Activated CD8-positive, alpha-beta T cell treated with anti-CD3 and anti-CD28 coated beads for 36 hours (primary cell): ENCODE measurements around the gene NAGS. TPM values are rescaled to one million over a fixed set of nuclear protein-coding genes. Genes with fewer than 3 reads are reported as not detected.
"Not testable (repeated sequence)": the region's sequence is repeated elsewhere in the genome, so short reads cannot be mapped to it uniquely, and the experiment has no call there.

Experiments used
- ATAC-seq: fragments of 200-7000 bp; cut with Tn5 transposase; one replicate; pipeline ENCODE4 v1.10.0; 2021; ENCODE audit warnings: mild to moderate bottlenecking, moderate library complexity
- CTCF ChIA-PET: fragments of 350-600 bp; sonication (Branson Sonifier 250); formaldehyde crosslinking; loops from one replicate; lab custom pipeline; 2021; ENCODE audit warnings: antibody characterized with exemption; lab: Charles Lee
- POLR2A ChIA-PET: fragments of 350-600 bp; sonication (Branson Sonifier 250); formaldehyde crosslinking; loops from one replicate; lab custom pipeline; 2021; ENCODE audit warnings: antibody characterized with exemption; lab: Charles Lee
- DNase-seq: peaks from one replicate; pipeline ENCODE4 v3.0.0-alpha.2; 2020
- H3K27ac Mint-ChIP-seq: one replicate; pipeline ENCODE4 v1.8.0; 2021; ENCODE audit warnings: mild to moderate bottlenecking, mixed read lengths
- H3K27me3 Mint-ChIP-seq: one replicate; pipeline ENCODE4 v1.8.0; 2021; ENCODE audit warnings: mixed read lengths
- H3K36me3 Mint-ChIP-seq: one replicate; pipeline ENCODE4 v1.8.0; 2021; ENCODE audit warnings: low read depth, mixed read lengths
- H3K4me1 Mint-ChIP-seq: one replicate; pipeline ENCODE4 v1.8.0; 2021; ENCODE audit warnings: low read depth, mixed read lengths
- H3K4me3 Mint-ChIP-seq: one replicate; pipeline ENCODE4 v1.8.0; 2021; ENCODE audit warnings: mild to moderate bottlenecking, moderate library complexity, mixed read lengths
- H3K9me3 Mint-ChIP-seq: one replicate; pipeline ENCODE4 v1.8.0; 2021; ENCODE audit warnings: mixed read lengths
- CTCF ChIP-seq: fragments of 200-600 bp; IDR thresholded peaks from one replicate; pipeline ENCODE4 v1.8.0; 2022; ENCODE audit warnings: antibody characterized with exemption, mild to moderate bottlenecking
- intact Hi-C: fragments of 100-400 bp; cut with micrococcal nuclease; formaldehyde crosslinking; loops from one replicate; pipeline ENCODE4 v1.10.0; 2022
- total RNA-seq, 2 experiments: library from RNA; stranded (reverse); gene quantifications; one replicate each; pipeline ENCODE4 v1.2.3, GENCODE V29; 2021

NAGS gene
- total RNA-seq, 2 experiments from 2014 or later, result 1.7 to 2.4 TPM

GRCh38 chr17:44039829-44040635, 35.6 kb downstream of the NAGS start:
- ATAC-seq (no peak), DNase-seq (no peak)
- H3K36me3 Mint-ChIP-seq, result peaks cover 34% of the 10 kb centered on the region
- ChIA-PET POLR2A (no interaction called here), CTCF (interaction anchor here (0.7 to 3.1 kb wide), 7 partner anchors 10 to 194 kb away, joined by 3 to 16 read pairs (median 4); partner anchors contain the start of gene CD300LG)
- H3K4me1 Mint-ChIP-seq, result peaks cover 17% of the 10 kb centered on the region
- H3K27ac Mint-ChIP-seq, result peak overlapping the region; percentile 17
- no peak for TF ChIP-seq CTCF
- H3K9me3 Mint-ChIP-seq, result no peaks in the 10 kb centered on the region
- H3K4me3 Mint-ChIP-seq, result no peak overlapping the region
- intact Hi-C loops, result no loop called here
- H3K27me3 Mint-ChIP-seq, result no peaks in the 10 kb centered on the region

DNA sequence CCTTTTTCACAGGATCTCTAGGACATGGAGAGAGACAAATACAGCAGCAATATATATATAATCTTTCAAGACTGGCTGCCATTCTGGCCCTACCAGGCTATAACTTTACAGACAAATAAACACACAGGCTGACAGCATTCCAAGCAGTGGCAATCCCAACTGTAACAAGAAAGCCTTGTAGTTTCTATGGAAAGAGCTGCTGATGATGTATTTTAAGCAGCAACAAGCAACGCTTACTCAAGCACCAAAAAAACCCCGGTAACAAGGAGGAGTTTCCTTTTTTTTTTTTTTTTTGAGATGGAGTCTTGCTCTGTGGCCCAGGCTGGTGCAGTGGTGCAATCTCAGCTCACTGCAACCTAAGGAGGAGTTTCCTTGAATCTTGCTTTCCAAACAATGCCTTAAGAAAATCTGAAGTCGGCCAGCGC, 38.9 kb downstream of the NAGS start:
- no peak for ATAC-seq
- Mint-ChIP-seq H3K27ac (no peak overlapping the region), H3K4me3 (no peak overlapping the region), H3K9me3 (no peaks in the 10 kb centered on the region), H3K27me3 (no peaks in the 10 kb centered on the region), H3K36me3 (peaks cover 33% of the 10 kb centered on the region), H3K4me1 (peaks cover 17% of the 10 kb centered on the region)
- TF ChIP-seq CTCF, result no peak
- no peak for DNase-seq
- intact Hi-C loops, result no loop called here
- POLR2A ChIA-PET, result interaction anchor here (0.7 to 2.0 kb wide), 7 partner anchors 11 to 41 kb away, joined by 3 to 8 read pairs (median 3); no protein-coding TSS in a partner anchor
- CTCF ChIA-PET, result interaction anchor here (0.6 to 2.8 kb wide), 8 partner anchors 23 to 467 kb away, joined by 3 to 11 read pairs (median 3); partner anchors contain the start of gene HDAC5

DNA sequence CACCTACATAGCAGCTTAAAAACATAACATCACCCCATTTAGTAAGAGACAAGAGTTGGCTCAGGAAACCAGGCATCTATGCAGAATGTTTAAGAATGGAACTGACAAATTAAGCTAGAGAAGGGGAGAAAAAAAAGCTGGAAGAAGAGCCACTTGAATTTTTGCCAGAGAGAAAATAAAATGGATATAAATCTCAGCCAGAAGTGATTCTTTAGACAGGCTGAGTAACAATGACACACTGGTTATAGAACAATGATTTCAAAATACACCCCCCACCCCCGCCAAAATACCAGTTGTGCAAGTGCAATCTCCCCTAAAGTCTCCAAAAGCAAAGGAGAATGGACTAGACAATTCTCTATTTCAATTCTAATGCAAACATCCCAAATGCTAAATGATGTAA, 39.6 kb downstream of the NAGS start:
- H3K36me3 Mint-ChIP-seq, result peaks cover 30% of the 10 kb centered on the region
- ATAC-seq (no peak), DNase-seq (no peak)
- H3K27ac Mint-ChIP-seq, result peak overlapping the region; percentile 16
- POLR2A ChIA-PET, result interaction anchor here (0.8 to 2.0 kb wide), 2 partner anchors 12 to 28 kb away, joined by 3 to 8 read pairs; no protein-coding TSS in a partner anchor
- no peaks in the 10 kb centered on the region for H3K9me3 Mint-ChIP-seq
- H3K4me3 Mint-ChIP-seq, result no peak overlapping the region
- intact Hi-C loops, result no loop called here
- H3K27me3 Mint-ChIP-seq, result no peaks in the 10 kb centered on the region
- CTCF ChIA-PET, result interaction anchor here (1.0 to 2.8 kb wide), 8 partner anchors 22 to 467 kb away, joined by 3 to 11 read pairs (median 4); partner anchors contain the start of gene HDAC5
- peaks cover 17% of the 10 kb centered on the region for H3K4me1 Mint-ChIP-seq
- TF ChIP-seq CTCF, result no peak

GRCh38 chr17:44045486-44045885, 41.1 kb downstream of the NAGS start:
- no peak for TF ChIP-seq CTCF
- ATAC-seq (no peak), DNase-seq (no peak)
- H3K4me3 Mint-ChIP-seq, result no peak overlapping the region
- intact Hi-C loops, result no loop called here
- peaks cover 28% of the 10 kb centered on the region for H3K36me3 Mint-ChIP-seq
- POLR2A ChIA-PET, result no interaction called here
- no peaks in the 10 kb centered on the region for H3K9me3 Mint-ChIP-seq
- no peak overlapping the region for H3K27ac Mint-ChIP-seq
- peaks cover 13% of the 10 kb centered on the region for H3K4me1 Mint-ChIP-seq
- H3K27me3 Mint-ChIP-seq, result no peaks in the 10 kb centered on the region
- CTCF ChIA-PET, result interaction anchor here (2.8 kb wide), 1 partner anchor 102 kb away, joined by 11 read pairs; no protein-coding TSS in a partner anchor

DNA sequence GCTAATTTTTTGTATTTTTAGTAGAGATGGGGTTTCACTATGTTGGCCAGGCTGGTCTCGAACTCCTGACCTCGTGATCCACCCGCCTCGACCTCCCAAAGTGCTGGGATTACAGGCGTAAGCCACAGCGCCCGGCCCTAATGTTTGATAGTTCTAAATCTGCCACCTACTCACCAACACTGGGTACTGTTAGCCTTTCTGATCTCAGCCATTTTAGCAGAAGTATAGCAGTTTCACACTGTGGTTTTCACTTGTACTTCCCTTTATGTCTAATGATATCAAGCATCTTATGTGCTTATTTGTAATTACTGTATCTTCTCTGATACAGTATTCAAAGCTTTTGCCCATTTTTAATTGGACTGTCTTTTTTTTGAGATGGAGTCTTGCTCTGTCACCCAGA, 42.5 kb downstream of the NAGS start:
- ATAC-seq, DNase-seq, H3K27me3 Mint-ChIP-seq, CTCF ChIA-PET, H3K4me1 Mint-ChIP-seq, H3K4me3 Mint-ChIP-seq, H3K27ac Mint-ChIP-seq, H3K9me3 Mint-ChIP-seq, intact Hi-C loops: not testable (repeated sequence)
- POLR2A ChIA-PET, result interaction anchor here (0.7 kb wide), 1 partner anchor 39 kb away, joined by 3 read pairs; no protein-coding TSS in a partner anchor
- peaks cover 24% of the 10 kb centered on the region for H3K36me3 Mint-ChIP-seq
